GM11168 (cell line): ENCODE results near the gene GAB2.
"Not testable (repeated sequence)": the region's sequence is repeated elsewhere in the genome, so short reads cannot be mapped to it uniquely, and the experiment has no call there.

Source experiments
- in situ Hi-C: fragments of 300-500 bp; cut with MboI; formaldehyde crosslinking; loops from one replicate; pipeline ENCODE4 v1.12.0; 2022; ENCODE audit warnings: low sequenced_read_pairs; ENCODE audit not compliant: unreplicated experiment

Gene GAB2

GRCh38 chr11:78294100-78294499 is 123.5 kb downstream of the GAB2 start:
- in situ Hi-C loops, result not testable (repeated sequence)

GRCh38 chr11:78293536-78293935 is 124.1 kb downstream of the GAB2 start:
- in situ Hi-C loops, result no loop called here

DNA sequence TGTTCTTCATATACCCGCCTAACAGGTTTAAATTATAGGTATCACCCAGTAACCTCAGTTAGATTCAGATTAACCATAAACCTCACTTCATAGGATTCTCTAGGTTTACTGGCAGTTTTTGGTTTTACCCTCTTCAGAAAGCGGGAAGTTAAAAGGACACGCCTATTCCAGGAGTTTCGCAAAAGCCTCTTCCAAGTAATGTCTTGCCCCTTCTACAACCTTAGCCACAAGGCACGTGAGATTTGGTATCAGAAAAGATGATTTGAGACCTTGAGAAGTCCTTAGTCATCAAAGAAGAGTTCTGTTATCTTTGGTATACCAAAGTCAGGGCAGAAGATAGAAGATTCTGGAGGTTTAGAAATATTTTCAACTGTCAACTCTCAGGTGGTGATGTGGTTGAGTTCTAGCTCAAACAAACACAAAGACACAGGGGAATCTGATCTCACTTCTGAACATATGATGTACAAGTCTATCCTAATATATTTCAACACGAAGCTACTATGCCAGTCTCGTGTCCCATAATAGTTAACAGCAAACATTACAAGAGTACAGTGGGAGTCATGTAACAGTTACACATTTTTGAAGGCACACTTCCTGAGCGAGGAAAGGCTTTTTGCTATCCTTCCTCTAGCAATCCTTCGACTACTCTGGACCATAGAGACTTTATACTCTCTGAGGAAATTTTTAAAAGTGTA is 125.4 kb downstream of the GAB2 start:
- in situ Hi-C loops, result no loop called here

DNA sequence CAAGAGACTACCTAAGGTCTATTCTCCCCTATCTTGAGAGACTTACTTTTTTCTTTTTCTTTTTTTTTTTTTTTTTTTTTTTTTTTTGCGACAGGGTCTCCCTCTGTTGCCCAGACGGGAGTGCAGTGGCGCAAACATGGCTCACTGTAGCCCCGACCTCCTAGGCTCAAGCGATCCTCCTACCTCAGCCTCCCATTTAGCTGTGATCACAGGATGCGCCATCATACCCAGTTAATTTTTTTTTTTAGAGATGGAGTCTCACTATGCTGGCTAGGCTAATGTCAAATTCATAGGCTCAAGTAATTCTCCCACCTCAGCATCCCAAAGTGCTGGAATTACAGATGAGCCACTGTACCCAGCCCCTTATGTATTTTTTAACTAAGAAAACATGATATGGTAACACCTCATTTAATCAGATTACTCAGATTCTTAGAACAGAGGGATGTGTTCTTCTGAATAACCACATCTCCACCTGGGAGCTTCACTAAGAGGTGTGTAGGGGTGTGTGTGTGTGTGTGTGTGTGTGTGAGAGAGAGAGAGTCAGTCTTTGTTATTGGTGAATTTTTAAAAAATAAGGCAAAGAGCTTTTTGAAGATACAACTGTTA is 126.0 kb downstream of the GAB2 start:
- in situ Hi-C loops, result no loop called here

DNA sequence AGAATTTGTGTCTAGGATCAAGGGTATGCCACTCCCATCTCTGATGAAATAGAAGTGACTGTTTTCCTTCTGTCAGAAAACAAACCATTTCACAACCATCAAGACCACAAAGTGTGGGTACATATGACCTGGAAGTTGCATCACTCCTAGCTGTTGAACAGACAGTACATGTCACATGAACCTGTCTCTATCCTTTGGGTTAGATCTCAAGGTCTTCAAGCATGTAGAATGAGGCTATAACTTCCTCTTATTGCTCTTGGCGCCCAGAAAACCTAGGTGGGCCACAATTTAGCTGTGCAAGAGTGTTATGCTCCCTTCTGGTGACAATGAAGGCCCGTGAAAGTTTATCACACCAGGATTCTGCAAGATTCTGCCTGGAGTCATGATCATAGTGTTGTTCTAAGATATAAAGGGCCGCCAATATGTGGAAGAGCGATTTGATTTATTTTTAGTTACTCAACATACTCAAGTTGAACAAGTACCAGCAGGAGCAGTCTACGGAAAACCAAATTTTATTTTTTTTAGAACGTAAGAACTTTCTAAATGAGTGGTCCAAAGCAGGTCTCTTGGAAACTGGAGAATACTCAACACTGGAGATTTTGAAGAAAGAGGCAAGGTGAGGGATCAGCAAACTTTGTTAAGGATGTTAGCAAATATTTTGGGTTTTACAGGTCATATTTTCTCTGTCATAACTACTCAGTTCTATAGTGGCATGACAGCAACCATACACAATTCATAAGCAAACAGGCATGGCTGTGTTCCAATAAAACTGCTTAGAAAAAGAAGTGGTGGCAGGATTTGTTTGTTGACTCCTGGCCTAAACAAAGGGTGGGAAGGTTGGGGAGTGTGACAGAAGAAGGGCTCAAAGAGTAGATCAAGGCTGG is 127.1 kb downstream of the GAB2 start:
- in situ Hi-C loops, result no loop called here

DNA sequence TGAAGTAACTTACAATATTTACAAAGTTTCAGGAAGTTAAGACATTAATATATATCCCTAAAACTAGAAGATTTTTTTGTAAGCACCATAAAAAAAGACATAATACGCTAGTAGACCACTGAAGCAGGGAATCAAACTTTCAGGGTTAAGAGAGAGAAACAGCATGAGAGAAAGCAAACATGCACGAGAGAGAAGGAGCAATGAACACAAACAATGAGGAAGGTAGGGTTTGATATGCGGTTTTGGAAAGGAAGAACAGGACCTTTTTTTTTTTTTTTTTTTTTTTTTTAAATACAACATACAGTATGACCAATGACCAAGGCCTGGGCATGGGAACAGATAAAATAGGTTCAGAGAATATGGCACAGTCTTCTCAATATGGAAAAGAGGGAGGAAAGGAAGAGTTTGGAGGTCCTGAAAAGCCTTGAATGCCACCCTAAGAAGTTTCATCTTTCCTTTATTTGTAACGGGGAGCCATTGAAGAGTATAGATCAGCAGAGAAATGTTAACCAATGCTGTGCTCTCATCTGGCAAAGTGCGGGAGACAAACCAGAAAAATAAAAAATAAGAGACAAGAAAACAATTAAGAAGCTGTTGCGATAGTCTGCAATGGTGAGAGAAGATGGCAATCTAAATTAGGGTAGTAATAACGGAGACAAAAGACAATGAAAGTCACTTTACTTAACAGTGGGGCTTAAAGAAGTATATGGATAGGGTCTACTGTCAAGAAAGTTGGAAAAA is 127.9 kb downstream of the GAB2 start:
- in situ Hi-C loops, result no loop called here

DNA sequence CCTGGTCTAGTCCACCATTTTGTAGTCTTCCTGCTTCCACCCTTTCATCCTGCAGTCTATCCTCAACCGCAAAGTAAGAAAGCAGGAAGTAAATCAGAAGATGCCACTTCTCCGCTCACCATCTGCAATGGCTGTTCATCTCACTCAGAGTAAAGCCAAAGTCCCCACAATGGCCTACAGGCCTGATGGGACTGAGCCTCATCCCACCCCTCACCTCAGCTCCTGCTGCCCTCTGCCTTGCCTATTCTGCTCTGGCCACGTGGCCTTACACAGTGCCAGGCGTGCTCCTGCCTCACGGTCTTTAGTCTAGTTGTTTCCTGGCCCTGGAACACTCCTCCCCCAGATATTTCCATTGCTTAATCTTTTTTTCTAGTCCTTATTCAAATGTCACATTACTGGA is 133.4 kb downstream of the GAB2 start:
- in situ Hi-C loops, result no loop called here

DNA sequence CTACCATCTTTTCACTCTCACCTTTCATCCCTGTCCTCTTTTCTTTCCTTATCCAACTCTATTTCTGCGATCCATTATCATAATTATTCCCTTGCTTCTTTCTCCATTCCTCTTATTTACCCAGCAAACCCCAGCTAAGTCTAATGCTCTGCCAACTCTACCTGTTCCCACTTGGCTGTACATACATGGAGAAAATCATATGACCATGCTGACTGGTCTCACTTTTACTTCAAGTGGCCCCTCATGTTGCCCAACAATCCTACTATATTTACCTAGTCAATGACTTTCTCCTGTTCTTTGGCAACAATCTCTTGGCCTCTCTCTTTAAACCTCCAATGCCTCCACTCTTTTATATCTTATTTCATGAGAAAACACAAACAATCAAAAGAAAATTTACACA is 134.8 kb downstream of the GAB2 start:
- in situ Hi-C loops, result no loop called here

- in situ Hi-C loops, result no loop called here
Observed at GRCh38 chr11:78281511-78281910, 136.1 kb downstream of the GAB2 start.

- in situ Hi-C loops, result no loop called here
Observed at GRCh38 chr11:78277314-78277994, 140.2 kb downstream of the GAB2 start.

- in situ Hi-C loops, result no loop called here
Observed at GRCh38 chr11:78276311-78276710, 141.3 kb downstream of the GAB2 start.

- in situ Hi-C loops, result no loop called here
Observed at GRCh38 chr11:78274739-78275138, 142.9 kb downstream of the GAB2 start.

GRCh38 chr11:78272625-78273269 is 144.9 kb downstream of the GAB2 start:
- in situ Hi-C loops, result not testable (repeated sequence)

DNA sequence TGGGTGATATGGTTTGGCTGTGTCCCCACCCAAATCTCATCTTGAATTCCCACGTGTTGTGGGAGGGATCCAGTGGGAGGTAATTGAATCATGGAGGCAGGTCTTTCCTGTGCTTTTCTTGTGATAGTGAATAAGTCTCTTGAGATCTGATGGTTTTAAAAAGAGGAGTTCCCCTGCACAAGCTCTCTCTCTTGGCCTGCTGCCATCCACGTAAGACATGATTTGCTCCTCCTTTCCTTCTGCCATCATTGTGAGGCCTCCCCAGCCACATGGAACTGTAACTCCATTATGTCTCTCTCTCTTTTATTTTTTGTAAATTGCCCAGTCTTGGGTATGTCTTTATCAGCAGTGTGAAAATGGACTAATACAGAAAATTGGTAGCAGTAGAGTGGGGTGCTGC is 145.8 kb downstream of the GAB2 start:
- in situ Hi-C loops, result not testable (repeated sequence)

DNA sequence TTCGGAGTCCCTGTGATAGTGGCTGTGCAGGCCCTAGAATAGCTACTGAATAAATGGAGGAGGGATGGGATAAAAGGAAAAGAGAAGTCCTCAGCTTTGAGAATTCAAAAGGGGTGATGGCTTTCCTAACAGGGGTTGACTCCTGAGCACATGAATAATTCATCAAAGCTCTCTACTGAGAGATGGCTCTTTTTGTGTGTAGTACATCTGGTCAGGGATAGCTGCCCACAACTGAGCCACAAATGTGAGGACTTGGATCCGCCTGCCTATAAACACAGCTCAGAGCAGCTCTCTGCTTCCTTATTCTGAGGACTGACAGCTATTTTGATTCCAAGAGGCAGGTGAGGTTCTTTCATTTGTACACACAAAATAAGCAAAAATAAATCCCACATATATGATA is 146.6 kb downstream of the GAB2 start:
- in situ Hi-C loops, result no loop called here

DNA sequence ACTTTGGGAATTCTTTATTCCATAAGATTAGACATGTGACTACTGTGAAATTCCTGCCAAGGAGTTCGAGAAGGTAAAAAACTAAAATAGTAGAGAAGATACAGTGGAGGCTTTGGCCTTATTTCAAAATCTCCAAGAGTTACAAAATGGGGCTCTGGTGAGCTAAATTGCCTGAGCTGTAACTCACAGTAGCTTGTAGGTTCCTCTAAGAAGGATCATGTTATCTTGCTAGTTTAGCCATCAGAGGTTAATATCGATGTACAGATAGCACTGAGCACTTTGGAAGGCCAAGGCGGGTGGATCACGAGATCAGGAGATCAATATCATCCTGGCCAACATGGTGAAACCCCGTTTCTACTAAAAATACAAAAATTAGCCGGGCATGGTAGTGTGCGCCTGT is 147.8 kb downstream of the GAB2 start:
- in situ Hi-C loops, result no loop called here

DNA sequence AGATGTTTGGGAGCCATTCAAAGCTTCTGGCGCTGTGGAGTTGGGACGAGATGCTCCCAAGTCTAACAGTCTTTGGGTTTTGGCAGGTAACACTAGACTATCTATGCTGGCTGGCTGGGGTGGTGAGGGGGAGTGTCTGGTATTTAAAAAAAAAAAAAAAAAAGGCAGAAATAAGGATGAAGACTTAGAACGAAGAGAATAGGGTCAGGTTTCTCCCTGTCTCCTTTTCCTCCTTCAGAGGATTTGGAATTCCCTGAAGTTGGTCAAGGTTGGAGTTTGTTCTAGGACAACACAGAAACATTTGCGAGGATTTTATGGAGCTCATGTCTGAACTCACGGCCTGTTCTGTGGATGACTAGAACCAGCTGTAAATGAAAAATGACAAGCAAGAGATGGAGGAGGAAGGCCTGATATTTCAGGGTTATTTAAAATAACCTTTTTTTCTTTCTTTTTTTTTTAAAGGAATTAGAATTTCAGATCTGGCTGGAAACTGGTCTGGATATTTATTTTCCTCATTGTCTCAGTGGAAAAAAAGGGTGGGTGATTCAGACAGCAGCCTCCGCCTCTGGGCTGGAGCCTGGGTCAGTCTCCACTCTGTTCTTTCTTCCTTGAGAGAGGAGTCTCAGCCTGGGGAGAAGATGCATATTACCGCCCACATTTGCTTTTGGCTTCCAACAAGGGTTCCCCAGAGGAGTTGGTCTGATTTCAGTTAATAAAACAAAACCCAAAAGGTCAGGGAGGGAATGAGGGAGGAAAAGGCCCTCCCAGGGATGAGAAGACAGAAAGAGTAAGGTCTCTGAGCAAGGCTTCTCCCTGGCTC is 148.8 kb downstream of the GAB2 start:
- in situ Hi-C loops, result no loop called here

DNA sequence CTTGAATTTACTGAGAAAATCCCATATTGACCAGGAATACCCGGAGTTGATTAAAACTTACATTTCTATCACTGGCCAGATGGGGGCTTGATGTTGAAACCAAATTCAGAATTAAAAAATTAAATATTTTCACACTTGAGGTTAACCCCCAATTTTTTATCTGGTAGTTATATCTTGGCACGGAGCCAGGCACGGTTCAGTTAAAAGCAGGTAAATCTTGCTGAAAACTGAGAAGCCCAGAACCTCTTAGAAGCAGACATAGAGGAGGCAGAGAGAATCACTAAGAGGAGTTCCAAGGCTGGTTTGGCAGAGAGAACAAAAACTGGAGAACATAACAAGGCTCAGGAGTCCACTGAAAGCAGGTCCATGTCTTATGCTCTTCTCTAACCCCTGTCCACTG is 151.2 kb downstream of the GAB2 start:
- in situ Hi-C loops, result no loop called here

DNA sequence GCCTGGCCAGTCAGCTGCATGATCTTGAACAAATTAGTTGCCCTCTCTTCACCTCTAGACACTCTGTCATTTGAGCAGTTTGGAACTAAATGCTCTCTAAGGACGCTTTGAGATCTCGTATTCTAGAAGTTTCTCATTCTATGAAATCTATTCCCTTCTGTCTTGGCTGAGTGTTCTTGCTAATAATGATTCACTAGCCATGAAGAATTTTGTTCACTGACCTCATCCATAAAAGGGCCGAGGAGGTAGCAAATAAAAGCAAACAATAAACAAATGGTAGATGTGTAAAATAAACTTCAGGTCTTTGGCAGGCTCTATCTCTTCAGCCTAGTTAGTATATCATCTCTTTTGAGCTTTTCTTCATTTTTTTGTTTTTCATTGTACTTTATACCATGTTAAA is 152.3 kb downstream of the GAB2 start:
- in situ Hi-C loops, result no loop called here
